Karpas-422 (cell line): ENCODE data around the gene IFIT1B. TPM values are rescaled to one million over a fixed set of nuclear protein-coding genes. Genes with fewer than 3 reads are reported as not detected.
"Not testable (repeated sequence)": the region's sequence is repeated elsewhere in the genome, so short reads cannot be mapped to it uniquely, and the experiment has no call there.

Experiments used
- DNase-seq: peaks from one replicate; pipeline ENCODE4 v3.0.0-alpha.2; 2015
- H2AFZ ChIP-seq: fragments of 200-600 bp; sonication (generic); 2 replicates; pipeline ENCODE4 v1.6.1; 2014; ENCODE audit warnings: antibody characterized with exemption, low read length, mixed read lengths
- H3K27ac ChIP-seq: fragments of 200-600 bp; sonication (generic); 2 replicates; pipeline ENCODE4 v1.5.1; 2014; ENCODE audit warnings: mild to moderate bottlenecking, low read length, moderate library complexity
- H3K27me3 ChIP-seq: fragments of 200-600 bp; sonication (generic); 2 replicates; pipeline ENCODE4 v1.6.1; 2014; ENCODE audit warnings: low read length, mixed read lengths
- H3K36me3 ChIP-seq: fragments of 200-600 bp; sonication (generic); 2 replicates; pipeline ENCODE4 v1.6.1; 2014; ENCODE audit warnings: low read length, mixed read lengths; ENCODE audit not compliant: insufficient read depth
- H3K4me1 ChIP-seq: fragments of 200-600 bp; sonication (generic); 2 replicates; pipeline ENCODE4 v1.6.1; 2014; ENCODE audit warnings: mild to moderate bottlenecking, low read length, mixed read lengths
- H3K4me2 ChIP-seq: fragments of 200-600 bp; sonication (generic); 2 replicates; pipeline ENCODE4 v1.6.1; 2014; ENCODE audit warnings: low read length, low read depth, mild to moderate bottlenecking; ENCODE audit not compliant: poor library complexity, severe bottlenecking
- H3K4me3 ChIP-seq: fragments of 200-600 bp; sonication (generic); 2 replicates; pipeline ENCODE4 v1.5.1; 2014; ENCODE audit warnings: mild to moderate bottlenecking, antibody characterized with exemption, low read length, mixed read lengths
- H3K79me2 ChIP-seq: fragments of 200-600 bp; sonication (generic); 2 replicates; pipeline ENCODE4 v1.6.1; 2014; ENCODE audit warnings: mild to moderate bottlenecking, low read length, mixed read lengths
- H3K9ac ChIP-seq: fragments of 200-600 bp; sonication (generic); 2 replicates; pipeline ENCODE4 v1.6.0; 2014; ENCODE audit warnings: low read length
- H3K9me2 ChIP-seq: fragments of 200-600 bp; sonication (generic), shearing (Covaris generic); replicated peaks from 2 replicates; pipeline ENCODE4 v1.6.0; 2014; ENCODE audit warnings: mild to moderate bottlenecking, low read length, moderate library complexity; ENCODE audit not compliant: insufficient read depth
- H3K9me3 ChIP-seq: fragments of 300-700, 200-600 bp; sonication (generic); 2 replicates; pipeline ENCODE4 v1.6.1; 2014; ENCODE audit warnings: low read length, mixed read lengths
- H4K20me1 ChIP-seq: fragments of 200-600 bp; sonication (generic); 2 replicates; pipeline ENCODE4 v1.6.1; 2014; ENCODE audit warnings: mild to moderate bottlenecking, antibody characterized with exemption, low read length, low read depth; ENCODE audit not compliant: insufficient read depth
- total RNA-seq: library from RNA; depleted of rRNA; stranded (reverse); fragments of >200 nt; shearing (Covaris generic); gene quantifications from 2 replicates; pipeline ENCODE4 v1.2.3, GENCODE V29; 2014; ENCODE audit warnings: low replicate concordance

IFIT1B gene
- total RNA-seq, 1 experiment from 2014 or later = 0.78 TPM

DNA sequence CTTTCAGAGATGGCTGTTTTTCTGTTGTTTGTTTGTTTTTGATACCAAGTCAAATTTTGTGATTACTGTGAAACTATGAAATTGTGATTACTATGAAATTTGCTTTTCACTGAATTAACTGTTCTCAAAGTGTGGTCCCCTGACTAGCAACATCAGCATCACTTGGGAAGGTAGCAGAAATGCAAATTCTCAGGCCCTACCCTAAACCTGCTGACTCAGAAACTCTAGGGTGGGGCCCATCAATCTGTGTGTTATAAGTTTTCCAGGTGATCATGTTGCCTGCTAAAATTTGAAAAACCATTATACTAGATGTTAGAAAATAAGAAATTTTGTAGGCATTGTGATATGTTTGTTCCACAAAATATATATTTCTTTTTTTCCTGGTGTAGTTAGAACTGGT lies 1.2 kb downstream of the IFIT1B start:
- Histone ChIP-seq H3K4me3 (no peak overlapping the region), H3K27me3 (no peaks in the 10 kb centered on the region), H4K20me1 (no peaks in the 10 kb centered on the region), H3K4me2 (no peak overlapping the region), H3K9ac (no peak overlapping the region), H3K27ac (no peak overlapping the region), H3K9me3 (no peaks in the 10 kb centered on the region), H3K36me3 (no peaks in the 10 kb centered on the region), H3K4me1 (no peaks in the 10 kb centered on the region), H3K9me2 (no peaks in the 10 kb centered on the region), H2AFZ (no peak overlapping the region), H3K79me2 (no peaks in the 10 kb centered on the region)
- DNase-seq = no peak

DNA sequence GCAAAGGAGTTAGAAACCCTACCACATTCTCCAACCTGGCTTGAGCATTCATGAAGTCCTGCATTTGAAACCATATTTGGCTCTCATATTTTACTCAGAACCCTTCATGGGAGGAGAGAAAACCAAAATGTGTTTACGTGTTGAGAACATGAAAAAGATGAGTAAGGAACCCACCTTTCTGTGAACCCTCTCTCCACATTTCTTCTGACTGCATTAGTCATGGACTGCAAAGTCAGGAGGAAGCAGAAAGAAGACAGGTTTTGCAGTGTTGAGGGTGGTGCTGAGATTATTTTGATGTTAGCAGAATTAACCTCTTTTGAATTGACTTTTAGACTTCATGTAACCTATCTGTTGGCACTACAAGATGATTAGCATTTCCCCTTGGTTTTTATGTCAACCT lies 4.9 kb downstream of the IFIT1B start:
- no peaks in the 10 kb centered on the region for H3K36me3 ChIP-seq
- no peaks in the 10 kb centered on the region for H4K20me1 ChIP-seq
- H2AFZ ChIP-seq = no peak overlapping the region
- H3K9ac ChIP-seq = no peak overlapping the region
- H3K27ac ChIP-seq = no peak overlapping the region
- no peak for DNase-seq
- no peaks in the 10 kb centered on the region for H3K9me2 ChIP-seq
- no peaks in the 10 kb centered on the region for H3K79me2 ChIP-seq
- H3K9me3 ChIP-seq = no peaks in the 10 kb centered on the region
- H3K27me3 ChIP-seq = no peaks in the 10 kb centered on the region
- no peak overlapping the region for H3K4me3 ChIP-seq
- H3K4me1 ChIP-seq = no peaks in the 10 kb centered on the region
- H3K4me2 ChIP-seq = no peak overlapping the region

DNA sequence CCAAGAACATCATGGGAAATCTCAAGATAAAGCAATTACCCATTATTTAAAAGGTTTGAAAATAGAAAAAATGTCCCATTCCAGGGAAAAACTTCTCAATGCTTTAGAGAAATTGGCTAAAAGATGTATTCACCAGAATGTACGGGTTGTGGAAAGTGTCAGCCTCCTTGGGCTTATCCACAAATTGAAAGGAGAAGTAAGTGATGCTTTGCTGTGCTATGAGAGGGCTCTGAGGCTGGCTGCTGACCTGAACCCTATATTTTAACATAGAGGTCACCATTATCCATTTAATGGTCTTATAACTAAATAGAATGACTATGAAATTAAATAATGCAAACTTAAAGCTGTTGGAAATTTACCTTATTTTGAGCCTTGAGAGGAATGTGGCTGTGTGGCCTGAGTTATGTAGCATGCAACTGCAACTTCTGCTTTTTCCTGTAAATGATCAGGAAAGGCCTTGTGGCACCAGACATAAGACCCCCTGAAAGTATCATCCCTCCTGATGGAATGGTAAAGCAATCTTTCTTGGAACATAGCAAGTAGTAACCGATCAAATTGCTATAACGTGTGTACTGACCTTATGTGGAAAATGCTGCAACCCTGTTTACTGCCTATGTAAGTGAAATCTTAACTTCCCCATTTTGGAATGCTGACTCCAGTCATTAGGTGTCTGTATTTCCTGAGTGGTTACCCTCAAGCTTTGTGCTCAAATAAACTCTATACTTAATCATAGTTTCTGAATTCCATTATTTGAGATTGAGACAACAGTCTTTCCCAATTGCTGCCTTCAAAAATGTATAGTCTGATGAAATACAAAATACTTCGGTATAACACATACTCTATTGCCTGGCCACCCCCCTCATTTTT lies 6.9 kb downstream of the IFIT1B start:
- Histone ChIP-seq H3K36me3 (no peaks in the 10 kb centered on the region), H3K27ac (no peak overlapping the region), H3K4me1 (no peaks in the 10 kb centered on the region), H3K79me2 (no peaks in the 10 kb centered on the region), H4K20me1 (no peaks in the 10 kb centered on the region), H3K4me2 (no peak overlapping the region), H3K9me3 (no peaks in the 10 kb centered on the region), H3K9me2 (no peaks in the 10 kb centered on the region), H3K9ac (no peak overlapping the region), H2AFZ (no peak overlapping the region), H3K4me3 (no peak overlapping the region), H3K27me3 (no peaks in the 10 kb centered on the region)
- no peak for DNase-seq

DNA sequence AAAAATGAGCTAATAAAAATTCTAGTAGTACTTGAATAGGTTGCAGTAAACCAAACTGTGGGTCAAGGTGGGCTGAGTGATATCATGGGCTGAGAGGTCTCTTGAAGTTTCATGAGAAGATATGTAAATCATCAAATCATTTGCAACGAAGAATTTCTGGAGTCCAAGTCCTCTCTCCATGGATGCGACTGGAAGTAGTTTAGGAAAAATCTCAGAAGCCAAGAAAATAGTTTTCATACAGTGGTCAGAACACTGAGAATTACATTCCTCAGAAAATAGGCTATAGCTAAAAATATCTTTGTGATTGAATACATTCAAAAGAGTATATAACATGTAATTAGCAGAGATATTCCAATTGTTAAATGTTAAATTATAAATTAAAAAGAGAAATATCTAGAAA lies 10.9 kb downstream of the IFIT1B start:
- no peak overlapping the region for H2AFZ ChIP-seq
- peaks cover 6% of the 10 kb centered on the region for H3K4me1 ChIP-seq
- no peak for DNase-seq
- no peaks in the 10 kb centered on the region for H3K9me3 ChIP-seq
- no peak overlapping the region for H3K27ac ChIP-seq
- H3K4me3 ChIP-seq = no peak overlapping the region
- H3K4me2 ChIP-seq = no peak overlapping the region
- H4K20me1 ChIP-seq = no peaks in the 10 kb centered on the region
- no peaks in the 10 kb centered on the region for H3K79me2 ChIP-seq
- no peaks in the 10 kb centered on the region for H3K27me3 ChIP-seq
- H3K36me3 ChIP-seq = no peaks in the 10 kb centered on the region
- no peak overlapping the region for H3K9ac ChIP-seq
- H3K9me2 ChIP-seq = no peaks in the 10 kb centered on the region

DNA sequence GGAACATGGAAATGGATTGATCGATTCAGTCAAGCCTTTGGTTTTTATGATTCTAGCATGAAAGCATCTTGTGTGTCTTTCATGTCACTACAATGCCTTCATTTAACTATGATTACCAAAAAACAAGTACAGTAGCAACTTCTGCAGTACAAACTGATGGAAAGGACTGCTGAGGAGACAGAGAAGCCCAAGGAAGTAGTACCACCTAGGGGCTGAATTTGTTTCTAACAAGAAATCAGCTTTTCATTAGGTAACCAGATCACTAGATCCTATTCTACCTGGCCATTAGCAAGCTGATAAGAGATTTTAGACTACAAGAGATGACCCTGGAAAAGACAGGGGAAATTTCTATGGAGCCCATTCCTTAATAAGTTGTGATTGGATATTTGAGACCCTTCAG lies 11.4 kb downstream of the IFIT1B start:
- Histone ChIP-seq H3K27ac (no peak overlapping the region), H3K79me2 (no peaks in the 10 kb centered on the region), H3K36me3 (no peaks in the 10 kb centered on the region), H3K27me3 (no peaks in the 10 kb centered on the region), H4K20me1 (no peaks in the 10 kb centered on the region), H3K4me1 (peaks cover 6% of the 10 kb centered on the region), H3K4me3 (no peak overlapping the region), H3K4me2 (no peak overlapping the region), H3K9ac (no peak overlapping the region), H2AFZ (no peak overlapping the region), H3K9me2 (no peaks in the 10 kb centered on the region), H3K9me3 (no peaks in the 10 kb centered on the region)
- no peak for DNase-seq

DNA sequence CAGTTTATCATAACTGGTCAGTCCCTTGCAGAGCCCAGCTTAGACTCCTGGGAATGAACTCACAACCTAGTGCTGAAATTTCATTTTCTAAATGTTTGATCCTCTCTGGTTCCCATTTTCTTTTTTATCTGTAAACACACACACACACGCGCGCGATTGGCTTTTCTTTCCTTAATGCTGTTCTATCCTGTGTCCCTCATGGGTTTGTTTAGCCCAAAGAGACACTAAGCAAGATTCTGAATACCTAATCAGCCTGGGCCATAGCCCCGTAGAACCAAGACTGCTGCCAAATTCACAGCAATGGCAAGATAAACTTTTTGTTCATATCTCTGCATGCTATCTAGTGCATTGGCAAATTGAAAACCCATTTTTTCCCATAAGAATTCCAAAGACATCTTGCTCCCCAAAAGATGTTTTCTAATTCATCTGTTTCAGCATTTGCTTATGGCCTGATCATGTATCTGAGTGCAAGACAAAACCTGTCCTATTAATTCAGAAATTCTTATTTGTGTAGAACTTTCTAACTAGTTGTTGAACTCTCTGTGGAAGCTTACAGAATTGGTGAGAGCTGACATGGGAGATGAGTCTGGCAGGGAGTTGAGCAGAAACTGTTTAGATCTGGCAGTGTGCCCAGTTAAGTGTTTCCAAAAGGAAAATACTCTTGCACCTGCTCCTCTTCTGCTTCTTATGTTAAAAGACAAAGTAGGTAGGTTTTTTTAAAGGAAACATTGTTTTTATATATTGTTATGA lies 12.8 kb downstream of the IFIT1B start:
- Histone ChIP-seq H3K27me3 (no peaks in the 10 kb centered on the region), H2AFZ (no peak overlapping the region), H4K20me1 (no peaks in the 10 kb centered on the region), H3K36me3 (no peaks in the 10 kb centered on the region), H3K79me2 (no peaks in the 10 kb centered on the region), H3K9me2 (no peaks in the 10 kb centered on the region), H3K9me3 (no peaks in the 10 kb centered on the region), H3K4me1 (peaks cover 6% of the 10 kb centered on the region), H3K4me2 (no peak overlapping the region), H3K9ac (no peak overlapping the region), H3K4me3 (no peak overlapping the region), H3K27ac (no peak overlapping the region)
- DNase-seq = no peak

DNA sequence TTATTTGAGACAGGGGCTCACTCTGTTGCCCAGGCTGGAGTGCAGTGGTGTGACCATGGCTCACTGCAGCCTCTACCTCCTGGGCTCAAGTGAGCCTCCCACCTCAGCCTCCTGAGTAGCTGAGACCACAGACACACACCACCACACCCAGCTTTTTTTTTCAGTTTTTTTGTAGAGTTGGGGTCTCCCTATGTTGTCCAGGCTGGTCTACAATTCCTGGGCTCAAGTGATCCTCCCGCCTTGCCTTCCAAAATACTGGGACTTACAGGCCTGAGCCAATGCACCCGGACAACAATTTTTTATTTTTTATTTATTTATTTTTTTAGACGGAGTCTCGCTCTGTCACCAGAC lies 13.3 kb downstream of the IFIT1B start:
- H3K4me2 ChIP-seq, H3K27me3 ChIP-seq, H4K20me1 ChIP-seq, H3K9ac ChIP-seq, H3K36me3 ChIP-seq, DNase-seq, H3K4me1 ChIP-seq, H3K27ac ChIP-seq, H2AFZ ChIP-seq, H3K79me2 ChIP-seq, H3K9me2 ChIP-seq, H3K9me3 ChIP-seq, H3K4me3 ChIP-seq: not testable (repeated sequence)

DNA sequence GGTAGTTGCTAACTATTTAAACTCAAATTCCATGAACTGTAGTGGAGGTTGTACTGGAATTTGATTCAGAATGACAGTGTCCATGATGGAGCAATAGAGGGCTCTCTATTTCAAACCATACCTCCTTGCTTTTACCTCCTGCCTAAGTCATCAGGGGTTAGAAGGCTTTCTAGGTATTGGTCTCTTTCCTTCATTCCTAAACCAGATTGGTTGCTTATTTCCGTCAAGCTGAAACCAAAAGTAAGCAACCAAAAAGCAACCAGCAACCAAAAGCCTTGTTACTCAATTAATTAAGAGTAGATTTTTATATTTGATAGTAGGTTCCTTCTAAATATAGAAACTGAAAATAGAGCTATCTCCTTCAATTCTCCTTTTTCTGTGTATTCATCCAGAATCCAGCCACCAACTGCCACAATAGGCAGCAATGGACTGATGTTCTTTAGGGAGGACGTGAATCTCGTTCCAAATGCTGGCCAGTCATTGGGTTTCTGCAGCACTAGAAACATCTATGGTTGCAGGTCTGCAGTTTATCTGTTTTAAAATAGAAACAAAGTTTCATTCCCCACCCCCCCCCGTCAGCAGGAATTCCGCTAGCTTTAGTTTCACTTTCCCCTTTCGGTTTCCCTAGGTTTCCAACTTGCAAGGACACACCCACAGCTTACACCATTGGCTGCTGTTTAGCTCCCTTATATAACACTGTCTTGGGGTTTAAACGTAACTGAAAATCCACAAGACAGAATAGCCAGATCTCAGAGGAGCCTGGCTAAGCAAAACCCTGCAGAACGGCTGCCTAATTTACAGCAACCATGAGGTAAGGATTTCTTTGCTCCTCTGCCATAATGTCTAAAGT lies 14.3 kb downstream of the IFIT1B start, which contains the start of gene IFIT1:
Gene IFIT1 (plus strand): TSS at position 717 of the 850 bp plus-strand sequence. CDS start 90 bp downstream, at position 807.
- Histone ChIP-seq H3K36me3 (no peaks in the 10 kb centered on the region), H3K27me3 (no peaks in the 10 kb centered on the region), H3K4me2 (peak within 1 kb of the TSS; percentile 71), H4K20me1 (no peaks in the 10 kb centered on the region), H3K9ac (peak within 1 kb of the TSS; percentile 33; the same call in 1 of the 2 replicates), H3K4me3 (peak within 1 kb of the TSS; percentile 32; the same call in 1 of the 2 replicates), H2AFZ (peak within 1 kb of the TSS; percentile 50; the same call in 1 of the 2 replicates), H3K4me1 (peaks cover 6% of the 10 kb centered on the region), H3K9me3 (no peaks in the 10 kb centered on the region), H3K27ac (no peak within 1 kb of the TSS), H3K9me2 (no peaks in the 10 kb centered on the region), H3K79me2 (no peaks in the 10 kb centered on the region)
- no peak for DNase-seq
